GM12892 (cell line): ENCODE data around the gene DLG5.

ENCODE experiments used
- POLR2A ChIP-seq: IDR thresholded peaks from 2 replicates; pipeline ENCODE4 v1.6.1; 2011; ENCODE audit warnings: low read depth, low read length, control low read depth
- POLR2AphosphoS5 ChIP-seq: IDR thresholded peaks from 2 replicates; pipeline ENCODE4 v1.6.1; 2011; ENCODE audit warnings: low read depth, low read length, control low read depth
- TAF1 ChIP-seq: IDR thresholded peaks from 2 replicates; pipeline ENCODE4 v1.6.1; 2011; ENCODE audit warnings: low read depth, mild to moderate bottlenecking, control low read depth, low read length, borderline replicate concordance

DNA sequence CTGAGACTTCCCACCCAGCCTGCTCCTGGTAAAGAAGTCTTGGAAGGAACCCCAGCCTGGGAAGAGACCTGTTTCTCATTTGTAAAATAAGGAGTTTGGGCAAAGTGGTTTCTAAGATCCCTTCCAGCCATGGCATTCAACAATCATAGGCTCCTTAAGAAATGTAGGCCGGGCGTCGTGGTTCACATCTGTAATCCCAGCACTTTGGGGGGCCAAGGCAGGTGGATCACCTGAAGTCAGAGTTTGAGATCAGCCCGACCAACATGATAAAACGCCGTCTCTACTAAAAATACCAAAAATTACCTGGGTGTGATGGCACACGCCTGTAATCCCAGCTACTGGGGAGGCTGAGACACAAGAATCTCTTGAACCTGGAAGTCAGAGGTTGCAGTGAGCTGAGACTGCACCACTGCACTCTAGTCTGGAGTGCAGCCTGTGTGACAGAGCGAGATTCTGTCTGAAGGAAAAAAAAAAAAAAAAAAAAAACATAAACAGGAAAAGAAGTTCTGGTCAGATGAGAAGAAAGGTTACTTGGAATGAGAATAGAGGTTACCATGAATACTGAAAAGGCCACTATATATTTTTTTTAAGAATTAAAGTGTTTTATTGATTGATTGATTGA is 15.9 kb downstream of the DLG5 start:
- TF ChIP-seq POLR2A (no peak), POLR2AphosphoS5 (no peak), TAF1 (no peak)
